Activated B cell treated with CpG ODN at 0.5 μM for 24 hours (primary cell): ENCODE data around the gene HNF1A. TPM values are rescaled to one million over a fixed set of nuclear protein-coding genes. Genes with fewer than 3 reads are reported as not detected.

ENCODE experiments used
- ATAC-seq: fragments of 200-7000 bp; cut with Tn5 transposase; one replicate; pipeline ENCODE4 v1.10.0; 2021; ENCODE audit warnings: low read depth, mild to moderate bottlenecking, moderate library complexity
- CTCF ChIA-PET: fragments of 350-600 bp; sonication (Branson Sonifier 250); formaldehyde crosslinking; loops from one replicate; lab custom pipeline; 2021; ENCODE audit warnings: antibody characterized with exemption; lab: Charles Lee
- POLR2A ChIA-PET: fragments of 350-600 bp; sonication (Branson Sonifier 250); formaldehyde crosslinking; loops from one replicate; lab custom pipeline; 2021; ENCODE audit warnings: antibody characterized with exemption; lab: Charles Lee
- DNase-seq: peaks from one replicate; pipeline ENCODE4 v3.0.0; 2022
- H3K27ac Mint-ChIP-seq: one replicate; pipeline ENCODE4 v1.8.0; 2020; ENCODE audit warnings: mixed read lengths
- H3K27me3 Mint-ChIP-seq: one replicate; pipeline ENCODE4 v1.8.0; 2021; ENCODE audit warnings: mixed read lengths
- H3K36me3 Mint-ChIP-seq: one replicate; pipeline ENCODE4 v1.8.0; 2021; ENCODE audit warnings: low read depth, mixed read lengths
- H3K4me1 Mint-ChIP-seq: one replicate; pipeline ENCODE4 v1.8.0; 2021; ENCODE audit warnings: mixed read lengths
- H3K4me3 Mint-ChIP-seq: one replicate; pipeline ENCODE4 v1.8.0; 2020; ENCODE audit warnings: mild to moderate bottlenecking, mixed read lengths
- H3K9me3 Mint-ChIP-seq: one replicate; pipeline ENCODE4 v1.8.0; 2020; ENCODE audit warnings: mixed read lengths
- intact Hi-C: fragments of 100-400 bp; cut with micrococcal nuclease; formaldehyde crosslinking; loops from one replicate; pipeline ENCODE4 v1.15.1; 2024
- total RNA-seq: library from RNA; stranded (reverse); gene quantifications from 2 replicates; pipeline ENCODE4 v1.2.3, GENCODE V29; 2022
- TF ChIP-seq, protein P1 (sequence below): fragments of 200-600 bp; IDR thresholded peaks from one replicate; pipeline ENCODE4 v1.8.0; 2022; ENCODE audit warnings: antibody characterized with exemption, mild to moderate bottlenecking

HNF1A gene
- total RNA-seq, 1 donor from 2014 or later: not detected

DNA sequence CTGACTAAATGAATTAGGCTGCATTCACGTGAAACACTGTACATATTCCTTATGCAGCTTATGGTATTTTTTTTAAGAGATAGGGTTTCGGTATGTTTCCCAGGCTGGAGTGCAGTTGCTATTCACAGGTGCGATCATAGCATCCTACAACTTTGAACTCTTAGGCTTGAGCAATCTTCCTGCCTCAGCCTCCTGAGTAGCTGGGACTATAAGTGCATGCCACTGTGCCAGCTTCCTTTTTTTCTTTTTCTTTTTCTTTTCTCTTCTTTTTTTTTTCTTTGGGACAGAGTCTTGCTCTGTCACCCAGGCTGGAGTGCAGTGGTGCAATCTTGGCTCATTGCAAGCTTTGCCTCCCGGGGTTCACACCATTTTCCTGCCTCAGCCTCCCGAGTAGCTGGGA is 38.3 kb upstream of the HNF1A start:
- intact Hi-C loops: no loop called here
- POLR2A ChIA-PET: no interaction called here
- TF ChIP-seq, protein P1, sequence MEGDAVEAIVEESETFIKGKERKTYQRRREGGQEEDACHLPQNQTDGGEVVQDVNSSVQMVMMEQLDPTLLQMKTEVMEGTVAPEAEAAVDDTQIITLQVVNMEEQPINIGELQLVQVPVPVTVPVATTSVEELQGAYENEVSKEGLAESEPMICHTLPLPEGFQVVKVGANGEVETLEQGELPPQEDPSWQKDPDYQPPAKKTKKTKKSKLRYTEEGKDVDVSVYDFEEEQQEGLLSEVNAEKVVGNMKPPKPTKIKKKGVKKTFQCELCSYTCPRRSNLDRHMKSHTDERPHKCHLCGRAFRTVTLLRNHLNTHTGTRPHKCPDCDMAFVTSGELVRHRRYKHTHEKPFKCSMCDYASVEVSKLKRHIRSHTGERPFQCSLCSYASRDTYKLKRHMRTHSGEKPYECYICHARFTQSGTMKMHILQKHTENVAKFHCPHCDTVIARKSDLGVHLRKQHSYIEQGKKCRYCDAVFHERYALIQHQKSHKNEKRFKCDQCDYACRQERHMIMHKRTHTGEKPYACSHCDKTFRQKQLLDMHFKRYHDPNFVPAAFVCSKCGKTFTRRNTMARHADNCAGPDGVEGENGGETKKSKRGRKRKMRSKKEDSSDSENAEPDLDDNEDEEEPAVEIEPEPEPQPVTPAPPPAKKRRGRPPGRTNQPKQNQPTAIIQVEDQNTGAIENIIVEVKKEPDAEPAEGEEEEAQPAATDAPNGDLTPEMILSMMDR: no peak
- CTCF ChIA-PET: interaction anchor here (0.9 kb wide), 2 partner anchors 32 to 170 kb away, joined by 3 to 4 read pairs; no protein-coding TSS in a partner anchor
- no peaks in the 10 kb centered on the region for H3K9me3 Mint-ChIP-seq
- H3K27ac Mint-ChIP-seq: no peak overlapping the region
- H3K4me1 Mint-ChIP-seq: peaks cover 2% of the 10 kb centered on the region
- no peak for ATAC-seq
- DNase-seq: no peak
- peaks cover 7% of the 10 kb centered on the region for H3K27me3 Mint-ChIP-seq
- H3K4me3 Mint-ChIP-seq: no peak overlapping the region
- no peaks in the 10 kb centered on the region for H3K36me3 Mint-ChIP-seq

- POLR2A ChIA-PET: interaction anchor here (0.7 kb wide), 1 partner anchor 77 kb away, joined by 4 read pairs; no protein-coding TSS in a partner anchor
- Mint-ChIP-seq H3K36me3 (no peaks in the 10 kb centered on the region), H3K4me3 (no peak overlapping the region), H3K27ac (no peak overlapping the region), H3K9me3 (no peaks in the 10 kb centered on the region), H3K4me1 (peaks cover 2% of the 10 kb centered on the region), H3K27me3 (peaks cover 7% of the 10 kb centered on the region)
- CTCF ChIA-PET: interaction anchor here (0.7 kb wide), 1 partner anchor 70 kb away, joined by 3 read pairs; no protein-coding TSS in a partner anchor
- TF ChIP-seq, protein P1: no peak
- no peak for DNase-seq
- ATAC-seq: no peak
- intact Hi-C loops: no loop called here
Measured at GRCh38 chr12:120940799-120941198, 37.5 kb upstream of the HNF1A start.

DNA sequence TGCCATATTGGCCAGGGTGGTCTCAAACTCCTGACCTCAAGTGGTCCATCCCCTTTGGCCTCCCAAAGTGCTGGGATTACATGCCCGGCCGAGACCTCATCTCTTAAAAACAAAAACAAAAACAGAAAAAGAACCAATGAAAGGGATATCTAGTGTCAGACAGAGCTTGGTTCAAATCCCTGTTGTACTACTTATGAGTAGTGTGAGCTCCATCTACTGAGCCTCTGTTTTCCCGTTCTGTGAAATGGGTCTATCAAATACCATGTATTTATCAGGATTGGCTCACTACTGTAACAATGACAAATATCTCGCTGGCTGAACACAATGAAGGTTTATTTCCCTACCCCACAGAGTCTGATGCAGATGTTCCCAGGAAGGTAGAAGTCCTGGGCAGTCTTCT is 36.9 kb upstream of the HNF1A start:
- Mint-ChIP-seq H3K36me3 (no peaks in the 10 kb centered on the region), H3K4me3 (no peak overlapping the region), H3K4me1 (no peaks in the 10 kb centered on the region), H3K27me3 (peaks cover 7% of the 10 kb centered on the region), H3K9me3 (no peaks in the 10 kb centered on the region), H3K27ac (no peak overlapping the region)
- TF ChIP-seq, protein P1: no peak
- DNase-seq (no peak), ATAC-seq (no peak)
- POLR2A ChIA-PET: no interaction called here
- intact Hi-C loops: no loop called here
- CTCF ChIA-PET: no interaction called here

GRCh38 chr12:120941846-120942405 is 36.4 kb upstream of the HNF1A start:
- H3K27ac Mint-ChIP-seq: no peak overlapping the region
- TF ChIP-seq, protein P1: no peak
- no peak for ATAC-seq
- H3K4me3 Mint-ChIP-seq: no peak overlapping the region
- H3K27me3 Mint-ChIP-seq: peaks cover 7% of the 10 kb centered on the region
- intact Hi-C loops: no loop called here
- no peak for DNase-seq
- H3K4me1 Mint-ChIP-seq: no peaks in the 10 kb centered on the region
- CTCF ChIA-PET: no interaction called here
- POLR2A ChIA-PET: no interaction called here
- no peaks in the 10 kb centered on the region for H3K9me3 Mint-ChIP-seq
- H3K36me3 Mint-ChIP-seq: no peaks in the 10 kb centered on the region

- Mint-ChIP-seq H3K27ac (no peak overlapping the region), H3K4me3 (no peak overlapping the region), H3K27me3 (no peaks in the 10 kb centered on the region), H3K9me3 (no peaks in the 10 kb centered on the region), H3K4me1 (no peaks in the 10 kb centered on the region), H3K36me3 (no peaks in the 10 kb centered on the region)
- DNase-seq (no peak), ATAC-seq (no peak)
- intact Hi-C loops: no loop called here
- TF ChIP-seq, protein P1: no peak
- ChIA-PET CTCF (interaction anchor here (0.7 to 1.2 kb wide), 4 partner anchors 166 to 597 kb away, joined by 3 to 4 read pairs (median 3); no protein-coding TSS in a partner anchor), POLR2A (interaction anchor here (0.6 to 0.7 kb wide), 2 partner anchors 147 to 153 kb away, joined by 3 to 7 read pairs; no protein-coding TSS in a partner anchor)
Measured at GRCh38 chr12:120943482-120943881, 34.9 kb upstream of the HNF1A start.
